Panc1 (cell line): ENCODE results near the gene MAST1. TPM values are rescaled to one million over a fixed set of nuclear protein-coding genes. Genes with fewer than 3 reads are reported as not detected.

Experiments used
- ATAC-seq: fragments of 200-7000 bp; cut with Tn5 transposase; 2 replicates; pipeline ENCODE4 v1.9.1; 2020; ENCODE audit warnings: mild to moderate bottlenecking, moderate library complexity
- Bru-seq: library from RNA; stranded (reverse); fragments of 400-500 nt; gene quantifications from one replicate; lab custom pipeline; 2021; lab: Mats Ljungman, UMichigan
- BruChase-seq, 2 experiments: library from RNA; stranded (reverse); fragments of 400-500 nt; gene quantifications; one replicate each; lab custom pipeline; 2021; lab: Mats Ljungman, UMichigan
- BruUV-seq: library from RNA; stranded (reverse); fragments of 400-500 nt; replicated peaks from 2 replicates; lab custom pipeline; 2021; lab: Mats Ljungman, UMichigan
- CTCF ChIA-PET: fragments of 300-600 bp; sonication (Branson Sonifier 250); formaldehyde crosslinking; loops from one replicate; lab custom pipeline; 2022; ENCODE audit warnings: antibody characterized with exemption; lab: Charles Lee
- POLR2A ChIA-PET: fragments of 300-600 bp; sonication (Branson Sonifier 250); formaldehyde crosslinking; loops from one replicate; lab custom pipeline; 2022; ENCODE audit warnings: antibody characterized with exemption; lab: Charles Lee
- DNase-seq: peaks from one replicate; pipeline ENCODE4 v3.0.0-alpha.2; 2010; ENCODE audit warnings: low read depth, low spot score
- H3K27ac ChIP-seq: 2 replicates; pipeline ENCODE4 v1.5.1; 2011; ENCODE audit warnings: mild to moderate bottlenecking, low read length, inconsistent platforms
- H3K27me3 ChIP-seq: fragments of 200-500 bp; sonication (Bioruptor generic); 2 replicates; pipeline ENCODE4 v1.6.0; 2014; ENCODE audit warnings: low read length, inconsistent platforms; ENCODE audit not compliant: control insufficient read depth, insufficient read depth
- H3K36me3 ChIP-seq: fragments of 200-500 bp; sonication (Bioruptor generic); 2 replicates; pipeline ENCODE4 v1.5.1; 2014; ENCODE audit warnings: inconsistent platforms, mild to moderate bottlenecking, low read length, moderate library complexity; ENCODE audit not compliant: control insufficient read depth, insufficient read depth
- H3K4me1 ChIP-seq: 2 replicates; pipeline ENCODE4 v1.5.1; 2011; ENCODE audit warnings: inconsistent platforms, mild to moderate bottlenecking, low read length, moderate library complexity; ENCODE audit not compliant: control insufficient read depth, insufficient read depth
- H3K4me3 ChIP-seq, 2 experiments: 2 replicates each; pipeline ENCODE4 v1.5.1; 2011 to 2012; ENCODE audit warnings: low read depth in 2 of 2, low read length in 2 of 2, mild to moderate bottlenecking in 2 of 2, inconsistent platforms in 1 of 2, moderate library complexity in 1 of 2
- H3K9me3 ChIP-seq: fragments of 200-500 bp; sonication (Bioruptor generic); 2 replicates; pipeline ENCODE4 v1.5.1; 2014; ENCODE audit warnings: low read depth, mild to moderate bottlenecking, inconsistent platforms, low read length, moderate library complexity; ENCODE audit not compliant: control insufficient read depth, insufficient read depth
- POLR2AphosphoS5 ChIP-seq: IDR thresholded peaks from 2 replicates; pipeline ENCODE4 v1.6.1; 2012; ENCODE audit warnings: mild to moderate bottlenecking, low read depth, low read length, moderate library complexity
- SIN3A ChIP-seq: IDR thresholded peaks from 2 replicates; pipeline ENCODE4 v1.6.1; 2012; ENCODE audit warnings: low read depth, mild to moderate bottlenecking, low read length, moderate library complexity, borderline replicate concordance; ENCODE audit not compliant: insufficient read depth
- TCF7L2 ChIP-seq: IDR thresholded peaks from 2 replicates; pipeline ENCODE4 v1.6.1; 2011; ENCODE audit warnings: mild to moderate bottlenecking, low read depth, low read length, inconsistent platforms
- in situ Hi-C: cut with HindIII; loops from 2 replicates; pipeline ENCODE4 v1.10.0; 2016; ENCODE audit warnings: low sequenced_read_pairs, low pct_unique_long_range_greater_than_20kb
- intact Hi-C: fragments of 100-400 bp; cut with micrococcal nuclease; formaldehyde crosslinking; loops from one replicate; pipeline ENCODE4 v1.10.0; 2022; ENCODE audit not compliant: unreplicated experiment
- long read RNA-seq: library from polyadenylated mRNA; unstranded; transcript quantifications from one replicate; pipeline ENCODE4 v2.0.0, GENCODE V29; 2021; ENCODE audit not compliant: unreplicated experiment
- polyA plus RNA-seq: library from polyadenylated mRNA; unstranded; fragments of >200 nt; gene quantifications from one replicate; pipeline ENCODE4 v1.2.1, GENCODE V29; 2012; ENCODE audit warnings: missing spikeins; ENCODE audit not compliant: insufficient read length
- total RNA-seq: library from RNA; stranded (reverse); gene quantifications from one replicate; pipeline ENCODE4 v1.2.1, GENCODE V29; 2021; ENCODE audit not compliant: unreplicated experiment
- TF ChIP-seq, protein P1 (sequence below): fragments of 450-650 bp; IDR thresholded peaks from 2 replicates; pipeline ENCODE4 v1.5.1; 2017; ENCODE audit warnings: mild to moderate bottlenecking
- TF ChIP-seq, protein P2 (sequence below), 2 experiments: IDR thresholded peaks; 2 replicates each; pipeline ENCODE4 v1.6.1; 2011 to 2012; ENCODE audit warnings: low read depth in 2 of 2, control low read depth in 1 of 2, low read length in 1 of 2, mild to moderate bottlenecking in 1 of 2, moderate library complexity in 1 of 2; ENCODE audit not compliant: insufficient read depth in 1 of 2

MAST1 gene
- total RNA-seq, result 3.1 TPM
- polyA plus RNA-seq, result 7.5 TPM
- Bru-seq, nascent RNA, result percentile 33 among the genes with signal in this experiment
- BruChase-seq, experiment 1, labeled RNA remaining after a 2-hour chase, result percentile 36 among the genes with signal in this experiment
- BruChase-seq, experiment 2, labeled RNA remaining after a 6-hour chase, result percentile 36 among the genes with signal in this experiment
- long read RNA-seq, partial matches to known transcripts, result 4 of 10 reads
- long read RNA-seq, other reads (novel, unspliced or antisense), result 5 of 10 reads

DNA sequence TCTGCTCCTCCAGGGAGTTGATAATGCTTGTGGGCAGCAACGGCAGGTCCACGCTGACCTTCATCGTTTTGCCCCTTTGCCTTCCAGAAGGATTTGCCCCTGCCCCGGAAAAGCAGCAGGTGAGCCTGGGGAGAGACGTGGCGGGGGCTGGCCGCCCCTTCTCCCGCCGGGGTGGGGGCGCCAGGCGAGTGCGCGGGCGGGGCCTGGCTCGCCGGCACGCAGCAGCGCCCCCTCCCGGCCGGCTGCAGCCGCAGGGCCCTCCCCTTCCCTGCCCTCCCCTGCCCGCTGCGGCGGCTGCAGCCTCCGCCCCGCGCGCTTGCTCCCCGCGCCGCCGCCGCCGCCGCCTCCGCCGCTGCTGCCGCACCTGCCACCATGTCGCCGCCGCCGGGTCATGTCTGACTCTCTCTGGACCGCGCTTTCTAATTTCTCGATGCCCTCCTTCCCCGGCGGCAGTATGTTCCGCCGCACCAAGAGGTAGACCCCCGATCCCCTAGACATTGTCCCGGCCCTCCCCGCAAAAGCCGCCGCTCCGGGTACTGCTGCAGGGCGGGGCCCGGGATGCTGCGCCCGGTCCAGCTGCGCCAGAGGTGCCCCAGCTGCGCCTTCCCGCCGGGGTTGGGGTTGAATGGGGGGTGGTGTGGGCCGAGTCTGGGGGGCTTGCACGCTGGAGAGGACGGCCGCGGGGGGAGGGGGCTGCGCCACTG, at the start of gene MAST1:
Gene MAST1, plus strand, starts transcription at position 334 of the 704 bp plus-strand sequence. Its CDS starts 58 bp downstream, at position 392.
- Histone ChIP-seq H3K4me3 (peak within 1 kb of the TSS; percentile 47 to 50), H3K36me3 (no peaks in the 10 kb centered on the region; the same call in 1 of the 2 replicates), H3K4me1 (peaks cover 4% of the 10 kb centered on the region), H3K27ac (0 out of 2 replicates have a peak within 1 kb of the TSS, but pooled peaks have one; percentile 51), H3K9me3 (no peaks in the 10 kb centered on the region), H3K27me3 (no peaks in the 10 kb centered on the region; the same call in 1 of the 2 replicates)
- ChIA-PET POLR2A (no interaction called here), CTCF (no interaction called here)
- TF ChIP-seq, protein P1, sequence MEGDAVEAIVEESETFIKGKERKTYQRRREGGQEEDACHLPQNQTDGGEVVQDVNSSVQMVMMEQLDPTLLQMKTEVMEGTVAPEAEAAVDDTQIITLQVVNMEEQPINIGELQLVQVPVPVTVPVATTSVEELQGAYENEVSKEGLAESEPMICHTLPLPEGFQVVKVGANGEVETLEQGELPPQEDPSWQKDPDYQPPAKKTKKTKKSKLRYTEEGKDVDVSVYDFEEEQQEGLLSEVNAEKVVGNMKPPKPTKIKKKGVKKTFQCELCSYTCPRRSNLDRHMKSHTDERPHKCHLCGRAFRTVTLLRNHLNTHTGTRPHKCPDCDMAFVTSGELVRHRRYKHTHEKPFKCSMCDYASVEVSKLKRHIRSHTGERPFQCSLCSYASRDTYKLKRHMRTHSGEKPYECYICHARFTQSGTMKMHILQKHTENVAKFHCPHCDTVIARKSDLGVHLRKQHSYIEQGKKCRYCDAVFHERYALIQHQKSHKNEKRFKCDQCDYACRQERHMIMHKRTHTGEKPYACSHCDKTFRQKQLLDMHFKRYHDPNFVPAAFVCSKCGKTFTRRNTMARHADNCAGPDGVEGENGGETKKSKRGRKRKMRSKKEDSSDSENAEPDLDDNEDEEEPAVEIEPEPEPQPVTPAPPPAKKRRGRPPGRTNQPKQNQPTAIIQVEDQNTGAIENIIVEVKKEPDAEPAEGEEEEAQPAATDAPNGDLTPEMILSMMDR, result peak; percentile 94
- TF ChIP-seq TCF7L2, result no peak
- in situ Hi-C loops, result no loop called here
- intact Hi-C loops, result no loop called here
- peak; percentile 78 for ATAC-seq
- BruUV-seq, result no TSS peak
- DNase-seq, result no peak

DNA sequence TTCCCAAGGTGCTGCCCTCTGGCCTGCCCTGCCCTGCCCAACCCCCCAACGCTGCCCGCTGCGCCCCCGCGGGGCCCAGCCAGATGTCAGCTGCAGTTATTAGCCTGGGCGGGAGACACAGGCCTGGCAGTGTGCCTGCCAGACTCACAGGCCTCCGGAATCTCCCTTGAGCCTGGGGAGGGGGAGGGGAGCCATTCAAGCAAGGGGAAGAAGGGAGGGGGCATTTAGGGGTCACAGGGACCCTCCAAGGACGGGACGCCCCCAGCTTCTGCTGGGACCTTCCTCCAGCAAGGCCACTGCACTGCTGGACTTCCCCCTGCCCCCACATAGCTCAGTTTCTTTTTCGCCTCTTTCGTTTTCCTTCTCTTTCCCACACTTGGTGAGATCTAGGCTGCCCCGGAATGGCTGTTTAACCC, 49.6 kb upstream of the MAST1 start:
- Histone ChIP-seq H3K36me3 (peaks cover 2% of the 10 kb centered on the region), H3K4me3 (peak overlapping the region; percentile 51 to 75), H3K27me3 (no peaks in the 10 kb centered on the region), H3K27ac (peak overlapping the region; percentile 99), H3K4me1 (peaks cover 52% of the 10 kb centered on the region), H3K9me3 (no peaks in the 10 kb centered on the region)
- in situ Hi-C loops, result no loop called here
- TF ChIP-seq, protein P1, result no peak
- TF ChIP-seq SIN3A (0 out of 2 replicates have a peak, but pooled peaks have one; percentile 64), POLR2AphosphoS5 (peak; percentile 58; the same call in 1 of the 2 replicates), TCF7L2 (no peak)
- TF ChIP-seq, protein P2, sequence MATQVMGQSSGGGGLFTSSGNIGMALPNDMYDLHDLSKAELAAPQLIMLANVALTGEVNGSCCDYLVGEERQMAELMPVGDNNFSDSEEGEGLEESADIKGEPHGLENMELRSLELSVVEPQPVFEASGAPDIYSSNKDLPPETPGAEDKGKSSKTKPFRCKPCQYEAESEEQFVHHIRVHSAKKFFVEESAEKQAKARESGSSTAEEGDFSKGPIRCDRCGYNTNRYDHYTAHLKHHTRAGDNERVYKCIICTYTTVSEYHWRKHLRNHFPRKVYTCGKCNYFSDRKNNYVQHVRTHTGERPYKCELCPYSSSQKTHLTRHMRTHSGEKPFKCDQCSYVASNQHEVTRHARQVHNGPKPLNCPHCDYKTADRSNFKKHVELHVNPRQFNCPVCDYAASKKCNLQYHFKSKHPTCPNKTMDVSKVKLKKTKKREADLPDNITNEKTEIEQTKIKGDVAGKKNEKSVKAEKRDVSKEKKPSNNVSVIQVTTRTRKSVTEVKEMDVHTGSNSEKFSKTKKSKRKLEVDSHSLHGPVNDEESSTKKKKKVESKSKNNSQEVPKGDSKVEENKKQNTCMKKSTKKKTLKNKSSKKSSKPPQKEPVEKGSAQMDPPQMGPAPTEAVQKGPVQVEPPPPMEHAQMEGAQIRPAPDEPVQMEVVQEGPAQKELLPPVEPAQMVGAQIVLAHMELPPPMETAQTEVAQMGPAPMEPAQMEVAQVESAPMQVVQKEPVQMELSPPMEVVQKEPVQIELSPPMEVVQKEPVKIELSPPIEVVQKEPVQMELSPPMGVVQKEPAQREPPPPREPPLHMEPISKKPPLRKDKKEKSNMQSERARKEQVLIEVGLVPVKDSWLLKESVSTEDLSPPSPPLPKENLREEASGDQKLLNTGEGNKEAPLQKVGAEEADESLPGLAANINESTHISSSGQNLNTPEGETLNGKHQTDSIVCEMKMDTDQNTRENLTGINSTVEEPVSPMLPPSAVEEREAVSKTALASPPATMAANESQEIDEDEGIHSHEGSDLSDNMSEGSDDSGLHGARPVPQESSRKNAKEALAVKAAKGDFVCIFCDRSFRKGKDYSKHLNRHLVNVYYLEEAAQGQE (IDR thresholded peaks at IDR 0.05; ENCODE audit: insufficient read depth in 1 of 2, low read depth in 2 of 2, low read length in 1 of 2), result no peak
- DNase-seq (no peak), ATAC-seq (no peak)
- ChIA-PET CTCF (interaction anchor here (0.9 to 1.1 kb wide), 2 partner anchors 11 to 15 kb away, joined by 3 to 4 read pairs; no protein-coding TSS in a partner anchor), POLR2A (interaction anchor here (0.6 kb wide), 2 partner anchors 13 to 1683 kb away, joined by 3 to 10 read pairs; no protein-coding TSS in a partner anchor)
- intact Hi-C loops, result no loop called here
- BruUV-seq, result TSS peak; percentile 83
